T-helper 1 cell (primary cell): ENCODE data around the gene VILL.
"Not testable (repeated sequence)": the region's sequence is repeated elsewhere in the genome, so short reads cannot be mapped to it uniquely, and the experiment has no call there.

Source experiments
- DNase-seq, 5 donors: peaks; one replicate each; pipeline ENCODE4 v3.0.0-alpha.2; 2012 to 2020

Gene VILL

GRCh38 chr3:37987315-37987697, 3.3 kb upstream of the VILL start:
- DNase-seq: no peak

- DNase-seq: no peak
Measured at GRCh38 chr3:37987751-37988179, 2.8 kb upstream of the VILL start.

GRCh38 chr3:37988376-37988775, 2.2 kb upstream of the VILL start:
- DNase-seq: not testable (repeated sequence)

GRCh38 chr3:37988931-37989525, 1.6 kb upstream of the VILL start:
- DNase-seq: no peak

GRCh38 chr3:37989821-37990480, 635 bp upstream of the VILL start:
- no peak for DNase-seq

GRCh38 chr3:37991109-37991508, 523 bp downstream of the VILL start:
- DNase-seq: no peak

DNA sequence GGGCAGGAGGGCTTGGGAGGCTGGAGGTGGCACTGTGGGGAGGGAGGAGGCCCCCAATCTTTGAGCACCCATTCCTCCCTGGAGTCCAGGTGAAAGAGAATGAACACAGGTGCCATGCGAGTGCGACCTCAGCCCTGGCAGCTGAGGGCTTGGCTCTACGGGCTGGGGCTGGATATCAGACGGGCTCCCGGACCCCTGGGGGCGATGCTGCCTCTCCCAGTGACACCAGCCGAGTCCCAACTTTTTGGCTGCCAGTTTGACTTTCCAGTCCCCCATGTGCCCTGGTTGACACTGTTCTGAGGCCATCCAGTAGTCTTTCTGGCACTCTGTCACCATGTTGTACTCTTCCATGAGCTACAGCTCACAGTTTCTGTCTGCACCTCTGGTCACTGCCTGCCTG, 1.2 kb downstream of the VILL start:
- DNase-seq: no peak

- no peak for DNase-seq
Measured at GRCh38 chr3:37992271-37993066, 1.9 kb downstream of the VILL start.

GRCh38 chr3:37993067-37993455, 2.5 kb downstream of the VILL start:
- no peak for DNase-seq

DNA sequence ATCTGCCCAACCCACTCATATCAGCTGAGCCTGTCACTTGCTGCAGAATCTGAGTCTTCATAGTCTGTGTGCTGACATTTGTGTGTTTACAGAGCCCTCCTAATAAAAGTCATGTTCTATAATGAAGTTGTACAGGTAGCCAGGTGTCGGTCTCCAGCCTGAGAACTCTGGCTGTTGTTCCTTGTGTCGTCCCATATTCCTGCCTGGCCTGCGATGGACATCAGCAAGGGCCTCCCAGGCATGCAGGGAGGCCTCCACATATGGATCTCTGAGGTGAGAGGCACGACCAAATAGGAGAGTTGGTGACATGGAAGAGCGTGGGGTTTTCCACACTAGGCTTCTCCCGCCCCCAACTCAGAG, 2.9 kb downstream of the VILL start:
- DNase-seq: no peak

DNA sequence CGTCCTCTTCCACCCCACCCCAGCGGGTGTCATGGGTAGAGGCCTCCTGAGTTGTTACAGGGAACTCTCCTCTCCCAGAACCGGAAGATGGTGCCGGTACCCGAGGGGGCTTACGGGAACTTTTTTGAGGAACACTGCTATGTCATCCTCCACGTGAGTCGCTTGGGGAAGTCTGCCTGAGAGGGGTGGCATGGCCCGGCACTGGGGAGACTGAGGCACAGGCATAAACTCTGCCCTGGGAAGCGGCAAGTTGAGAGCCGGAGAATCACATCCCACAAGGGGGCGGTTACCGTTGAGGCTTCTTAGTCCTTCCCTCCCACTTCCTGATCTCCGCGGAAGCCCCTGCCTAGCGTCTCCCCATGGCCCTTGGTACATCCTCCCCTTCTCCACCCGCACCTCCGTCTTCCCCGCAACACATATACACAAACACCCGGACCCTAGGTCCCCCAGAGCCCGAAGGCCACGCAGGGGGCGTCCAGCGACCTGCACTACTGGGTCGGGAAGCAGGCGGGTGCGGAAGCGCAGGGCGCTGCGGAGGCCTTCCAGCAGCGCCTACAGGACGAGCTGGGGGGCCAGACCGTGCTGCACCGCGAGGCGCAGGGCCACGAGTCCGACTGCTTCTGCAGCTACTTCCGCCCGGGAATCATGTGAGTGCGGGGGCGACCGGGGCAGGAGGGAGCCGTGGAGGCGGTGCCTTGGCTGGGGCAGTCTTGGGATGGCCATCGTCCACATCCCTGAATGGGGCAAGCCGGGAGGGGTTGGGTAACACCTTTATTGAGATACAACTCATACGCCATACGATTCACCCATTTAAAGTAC, 3.4 kb downstream of the VILL start:
- peak; percentile 28 to 75 (median 40) for DNase-seq

DNA sequence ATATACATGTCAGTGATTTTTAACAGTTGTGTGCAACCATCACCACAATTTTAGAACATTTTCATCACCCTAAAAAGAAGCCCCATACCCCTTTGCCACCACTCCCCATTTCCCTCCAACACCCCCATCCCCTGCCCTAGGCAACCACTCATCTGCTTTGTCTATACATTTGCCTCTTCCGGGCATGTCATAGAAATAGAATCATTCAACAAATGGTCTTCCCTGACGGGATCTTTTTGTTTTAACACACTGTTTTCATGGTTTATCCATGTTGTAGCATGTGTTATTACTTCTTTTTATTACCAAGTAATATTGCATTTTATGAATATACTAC, 4.0 kb downstream of the VILL start:
- no peak for DNase-seq

DNA sequence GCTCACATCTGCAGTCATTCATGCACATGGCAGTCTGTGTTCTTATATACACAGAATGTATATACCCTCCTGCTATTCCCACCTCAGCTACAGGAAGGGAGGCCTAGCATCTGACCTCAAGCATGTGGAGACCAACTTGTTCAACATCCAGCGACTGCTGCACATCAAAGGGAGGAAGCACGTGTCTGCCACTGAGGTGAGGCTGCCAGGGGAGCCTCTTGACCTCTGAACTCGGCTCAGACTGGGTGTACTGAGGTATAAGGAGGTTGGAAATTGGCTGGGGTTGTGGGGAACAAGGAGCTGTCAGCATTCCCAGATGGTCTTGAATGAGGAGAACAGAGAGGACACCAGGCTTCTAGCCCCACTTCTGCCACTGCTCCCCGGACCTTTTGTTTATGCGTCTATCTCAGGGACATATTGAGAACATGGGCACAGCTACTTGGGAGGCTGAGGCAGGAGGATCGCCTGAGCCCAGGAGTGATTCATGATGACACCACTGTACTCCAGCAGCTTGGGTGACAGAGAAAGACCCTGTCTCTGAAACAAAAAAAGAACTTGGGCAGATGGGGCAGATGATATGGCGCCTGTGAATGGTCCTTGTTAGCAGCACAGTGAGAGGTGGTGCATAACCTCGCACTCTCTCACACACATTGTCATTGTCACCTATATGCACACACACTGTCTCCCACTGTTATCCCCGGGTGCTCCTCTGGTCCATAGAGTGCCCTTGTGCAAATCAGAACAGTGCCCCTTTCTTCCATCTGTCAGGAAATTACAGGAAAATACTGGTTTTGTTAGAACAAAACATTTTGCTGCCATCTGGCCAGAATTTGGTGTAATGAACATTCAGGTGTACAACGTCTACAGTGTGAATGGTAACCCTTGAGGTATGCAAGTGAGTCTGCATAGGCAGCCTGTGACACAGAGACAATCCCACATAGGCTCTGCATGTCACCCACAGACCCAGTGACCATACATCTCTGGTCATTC, 5.4 kb downstream of the VILL start:
- DNase-seq: peak in 1 of 5 donors; percentile 33

DNA sequence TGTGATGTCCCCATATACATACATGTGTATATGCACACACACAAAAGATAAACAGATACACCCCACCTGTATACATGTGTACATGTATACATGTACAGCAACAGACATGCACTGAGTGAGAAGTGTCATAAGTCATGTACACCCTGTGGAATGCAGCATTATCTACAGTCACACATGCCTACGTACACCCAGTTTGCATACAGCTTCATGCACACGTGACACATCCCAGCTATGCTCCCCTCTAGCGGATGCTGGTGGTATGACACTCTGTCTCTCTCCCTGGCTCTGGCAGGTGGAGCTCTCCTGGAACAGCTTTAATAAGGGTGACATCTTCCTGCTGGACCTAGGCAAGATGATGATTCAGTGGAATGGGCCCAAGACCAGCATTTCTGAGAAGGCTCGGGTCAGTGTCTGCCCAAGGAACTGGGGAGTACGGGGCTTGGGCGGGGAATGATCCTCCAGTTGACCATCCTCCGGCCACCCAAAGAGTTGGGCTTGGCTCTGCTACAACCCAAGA, 6.3 kb downstream of the VILL start:
- DNase-seq: peak; percentile 54 to 84 (median 73)

DNA sequence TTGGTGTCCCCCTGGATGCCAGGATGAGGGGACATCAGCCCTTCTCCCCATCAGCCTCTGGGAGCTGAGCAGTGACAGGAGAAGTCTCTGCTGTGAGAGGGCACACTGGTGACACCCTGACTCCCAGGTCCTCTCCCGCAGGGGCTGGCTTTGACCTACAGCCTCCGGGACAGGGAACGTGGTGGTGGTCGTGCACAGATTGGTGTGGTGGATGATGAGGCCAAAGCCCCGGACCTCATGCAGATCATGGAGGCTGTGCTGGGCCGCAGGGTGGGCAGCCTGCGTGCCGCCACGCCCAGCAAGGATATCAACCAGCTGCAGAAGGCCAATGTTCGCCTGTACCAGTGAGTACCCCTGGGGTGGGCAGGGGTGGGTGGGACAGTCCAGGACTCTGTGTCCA, 6.8 kb downstream of the VILL start:
- no peak for DNase-seq

GRCh38 chr3:37997791-37998370, 7.3 kb downstream of the VILL start:
- DNase-seq: no peak

DNA sequence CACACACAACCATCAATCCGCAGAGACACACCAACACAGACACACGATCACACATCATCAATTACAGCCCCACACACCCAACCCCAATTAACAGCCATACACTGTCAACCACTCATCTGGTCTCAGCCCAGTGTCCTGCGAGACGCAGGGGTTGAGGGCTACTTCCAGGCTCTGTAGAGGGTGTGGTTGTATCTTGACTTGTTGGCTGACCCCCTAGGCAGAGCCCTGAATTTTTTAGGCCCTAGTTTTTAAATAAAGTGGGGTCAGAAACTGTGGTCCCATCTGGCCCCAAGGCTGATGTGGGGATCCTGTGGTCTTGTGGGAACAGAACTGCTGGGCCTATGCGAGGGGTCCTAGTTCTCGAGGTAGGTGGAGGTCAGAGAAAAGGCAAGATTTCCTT, 9.2 kb downstream of the VILL start:
- no peak for DNase-seq

- DNase-seq: no peak
Measured at GRCh38 chr3:38000242-38000916, 9.8 kb downstream of the VILL start.

- DNase-seq: no peak
Measured at GRCh38 chr3:38000965-38001455, 10.4 kb downstream of the VILL start.

DNA sequence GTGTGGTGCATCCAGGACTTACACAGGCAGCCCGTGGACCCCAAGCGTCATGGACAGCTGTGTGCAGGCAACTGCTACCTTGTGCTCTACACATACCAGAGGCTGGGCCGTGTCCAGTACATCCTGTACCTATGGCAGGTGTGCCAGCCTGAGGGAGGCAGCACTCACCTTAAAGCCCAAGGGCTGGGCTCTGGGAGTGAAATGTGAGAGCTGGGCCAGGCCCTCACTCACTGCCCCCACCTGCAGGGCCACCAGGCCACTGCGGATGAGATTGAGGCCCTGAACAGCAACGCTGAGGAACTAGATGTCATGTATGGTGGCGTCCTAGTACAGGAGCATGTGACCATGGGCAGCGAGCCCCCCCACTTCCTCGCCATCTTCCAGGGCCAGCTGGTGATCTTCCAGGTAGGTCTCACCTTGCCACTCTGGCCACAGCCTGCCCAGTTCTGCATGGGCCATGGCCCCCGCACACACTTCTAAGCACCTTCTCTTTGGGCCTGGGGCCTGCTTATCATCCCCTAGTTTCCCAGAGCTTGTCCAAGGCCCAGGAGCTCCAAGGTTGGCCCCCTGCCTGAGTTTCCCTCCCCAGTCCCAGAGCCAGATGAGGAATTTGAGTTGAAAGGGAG, 11.0 kb downstream of the VILL start:
- DNase-seq: no peak
